Activated gamma-delta T cell treated with anti-CD3 and anti-CD28 coated beads, Interleukin-2, amount 50 U/mL, for 16 hours (primary cell): ENCODE measurements around the gene RRP12.
"Not testable (repeated sequence)": the region's sequence is repeated elsewhere in the genome, so short reads cannot be mapped to it uniquely, and the experiment has no call there.

Source experiments
- DNase-seq: peaks from one replicate; pipeline ENCODE4 v3.0.0-alpha.2; 2020; ENCODE audit warnings: low read depth

Gene RRP12

GRCh38 chr10:97406483-97406882 lies 5.3 kb upstream of the RRP12 start:
- not testable (repeated sequence) for DNase-seq

- DNase-seq = no peak
Observed at GRCh38 chr10:97406064-97406463, 4.9 kb upstream of the RRP12 start.

GRCh38 chr10:97404044-97404443 lies 2.9 kb upstream of the RRP12 start:
- DNase-seq = no peak

GRCh38 chr10:97401455-97401919 lies 347 bp upstream of the RRP12 start:
- no peak for DNase-seq

GRCh38 chr10:97399843-97400545 lies 1.1 kb downstream of the RRP12 start:
- DNase-seq = no peak

- DNase-seq = no peak
Observed at GRCh38 chr10:97396056-97396455, 5.1 kb downstream of the RRP12 start.

- no peak for DNase-seq
Observed at GRCh38 chr10:97393034-97393573, 8.0 kb downstream of the RRP12 start.

GRCh38 chr10:97390091-97390490 lies 11.0 kb downstream of the RRP12 start:
- no peak for DNase-seq

- no peak for DNase-seq
Observed at GRCh38 chr10:97388152-97388551, 13.0 kb downstream of the RRP12 start.

GRCh38 chr10:97385565-97385964 lies 15.6 kb downstream of the RRP12 start:
- DNase-seq = no peak

- DNase-seq = no peak
Observed at GRCh38 chr10:97384641-97385040, 16.5 kb downstream of the RRP12 start.

- no peak for DNase-seq
Observed at GRCh38 chr10:97384156-97384555, 17.0 kb downstream of the RRP12 start.

GRCh38 chr10:97383159-97383558 lies 18.0 kb downstream of the RRP12 start:
- no peak for DNase-seq

GRCh38 chr10:97381626-97382025 lies 19.5 kb downstream of the RRP12 start:
- no peak for DNase-seq

- no peak for DNase-seq
Observed at GRCh38 chr10:97380516-97380915, 20.6 kb downstream of the RRP12 start.

- no peak for DNase-seq
Observed at GRCh38 chr10:97378933-97379921, 21.9 kb downstream of the RRP12 start.

GRCh38 chr10:97376413-97376812 lies 24.7 kb downstream of the RRP12 start:
- no peak for DNase-seq

- DNase-seq = no peak
Observed at GRCh38 chr10:97373456-97373855, 27.7 kb downstream of the RRP12 start.

GRCh38 chr10:97372233-97372875 lies 28.8 kb downstream of the RRP12 start:
- no peak for DNase-seq

GRCh38 chr10:97371696-97372095 lies 29.4 kb downstream of the RRP12 start:
- DNase-seq = no peak

- no peak for DNase-seq
Observed at GRCh38 chr10:97367126-97367649, 34.0 kb downstream of the RRP12 start.

GRCh38 chr10:97366572-97366971 lies 34.6 kb downstream of the RRP12 start:
- no peak for DNase-seq
